ENCODE results near the gene SOHLH2.

Gene SOHLH2

GRCh38 chr13:36183901-36184300, 30.5 kb downstream of the SOHLH2 start:
- DNase-seq (ENCODE audit: low read depth in 2 of 2) = no peak

GRCh38 chr13:36175621-36176020, 38.7 kb downstream of the SOHLH2 start:
- no peak for DNase-seq (ENCODE audit: low read depth in 2 of 2)

GRCh38 chr13:36174923-36175322, 39.4 kb downstream of the SOHLH2 start:
- no peak for DNase-seq (ENCODE audit: low read depth in 2 of 2)

- no peak for DNase-seq (ENCODE audit: low read depth in 2 of 2)
Observed at GRCh38 chr13:36173571-36174322, 40.6 kb downstream of the SOHLH2 start.

- DNase-seq (ENCODE audit: low read depth in 2 of 2) = no peak
Observed at GRCh38 chr13:36166046-36166445, 48.3 kb downstream of the SOHLH2 start.

- DNase-seq (ENCODE audit: low read depth in 2 of 2) = no peak
Observed at GRCh38 chr13:36163809-36164308, 50.5 kb downstream of the SOHLH2 start.

- no peak for DNase-seq (ENCODE audit: low read depth in 2 of 2)
Observed at GRCh38 chr13:36163286-36163685, 51.1 kb downstream of the SOHLH2 start.

GRCh38 chr13:36160297-36160696, 54.1 kb downstream of the SOHLH2 start:
- no peak for DNase-seq (ENCODE audit: low read depth in 2 of 2)

- no peak for DNase-seq (ENCODE audit: low read depth in 2 of 2)
Observed at GRCh38 chr13:36158611-36159010, 55.7 kb downstream of the SOHLH2 start.

- no peak for DNase-seq (ENCODE audit: low read depth in 2 of 2)
Observed at GRCh38 chr13:36157480-36157879, 56.9 kb downstream of the SOHLH2 start.

GRCh38 chr13:36154567-36155291, 59.6 kb downstream of the SOHLH2 start:
- DNase-seq (ENCODE audit: low read depth in 2 of 2) = no peak

GRCh38 chr13:36151591-36151990, 62.8 kb downstream of the SOHLH2 start:
- no peak for DNase-seq (ENCODE audit: low read depth in 2 of 2)

- DNase-seq (ENCODE audit: low read depth in 2 of 2) = no peak
Observed at GRCh38 chr13:36148446-36148845, 65.9 kb downstream of the SOHLH2 start.

GRCh38 chr13:36147330-36147729, 67.0 kb downstream of the SOHLH2 start:
- no peak for DNase-seq (ENCODE audit: low read depth in 2 of 2)

GRCh38 chr13:36146511-36147269, 67.7 kb downstream of the SOHLH2 start:
- DNase-seq (ENCODE audit: low read depth in 2 of 2) = no peak

- no peak for DNase-seq (ENCODE audit: low read depth in 2 of 2)
Observed at GRCh38 chr13:36143738-36144137, 70.6 kb downstream of the SOHLH2 start.

GRCh38 chr13:36142735-36143134, 71.6 kb downstream of the SOHLH2 start:
- DNase-seq (ENCODE audit: low read depth in 2 of 2) = no peak

GRCh38 chr13:36135876-36136275, 78.5 kb downstream of the SOHLH2 start:
- DNase-seq (ENCODE audit: low read depth in 2 of 2) = no peak

- no peak for DNase-seq (ENCODE audit: low read depth in 2 of 2)
Observed at GRCh38 chr13:36134632-36135031, 79.7 kb downstream of the SOHLH2 start.

GRCh38 chr13:36133950-36134626, 80.3 kb downstream of the SOHLH2 start:
- no peak for DNase-seq (ENCODE audit: low read depth in 2 of 2)

- no peak for DNase-seq (ENCODE audit: low read depth in 2 of 2)
Observed at GRCh38 chr13:36132376-36132775, 82.0 kb downstream of the SOHLH2 start.

GRCh38 chr13:36131931-36132297, 82.4 kb downstream of the SOHLH2 start:
- no peak for DNase-seq (ENCODE audit: low read depth in 2 of 2)
